Loucy (cell line): ENCODE results near the gene RNASET2.

Experiments
- H2AFZ ChIP-seq: fragments of 200-600 bp; sonication (generic); 2 replicates; pipeline ENCODE4 v1.6.0; 2016; ENCODE audit warnings: antibody characterized with exemption, mild to moderate bottlenecking, low read length, moderate library complexity
- H3F3A ChIP-seq: fragments of 200-600 bp; 2 replicates; pipeline ENCODE4 v1.6.0; 2016; ENCODE audit warnings: antibody characterized with exemption, low read depth, mild to moderate bottlenecking
- H3K27me3 ChIP-seq: fragments of 200-600 bp; sonication (generic); 2 replicates; pipeline ENCODE4 v1.6.1; 2014; ENCODE audit warnings: low read length, mild to moderate bottlenecking; ENCODE audit not compliant: insufficient read depth, poor library complexity, severe bottlenecking
- H3K36me3 ChIP-seq: fragments of 200-600 bp; sonication (generic); 2 replicates; pipeline ENCODE4 v1.6.1; 2016; ENCODE audit warnings: low read length; ENCODE audit not compliant: insufficient read depth
- H3K4me1 ChIP-seq: fragments of 200-600 bp; sonication (generic); 2 replicates; pipeline ENCODE4 v1.5.1; 2014; ENCODE audit warnings: low read length, mild to moderate bottlenecking; ENCODE audit not compliant: insufficient read depth, poor library complexity, severe bottlenecking
- H3K4me2 ChIP-seq: fragments of 200-600 bp; sonication (generic); 2 replicates; pipeline ENCODE4 v1.6.0; 2014; ENCODE audit warnings: antibody characterized with exemption, low read length, low read depth, mild to moderate bottlenecking; ENCODE audit not compliant: poor library complexity, severe bottlenecking
- H3K4me3 ChIP-seq: fragments of 200-600 bp; sonication (generic); 2 replicates; pipeline ENCODE4 v1.5.1; 2014; ENCODE audit warnings: low read length, mild to moderate bottlenecking, mixed read lengths; ENCODE audit not compliant: poor library complexity, severe bottlenecking
- H3K79me2 ChIP-seq: fragments of 200-600 bp; sonication (generic); 2 replicates; pipeline ENCODE4 v1.6.1; 2014; ENCODE audit warnings: low read length; ENCODE audit not compliant: insufficient read depth
- H3K9ac ChIP-seq: fragments of 200-600 bp; sonication (generic); 2 replicates; pipeline ENCODE4 v1.6.0; 2014; ENCODE audit warnings: mild to moderate bottlenecking, low read depth, low read length, moderate library complexity; ENCODE audit not compliant: poor library complexity, severe bottlenecking
- H3K9me2 ChIP-seq: fragments of 200-600 bp; sonication (generic); replicated peaks from 2 replicates; pipeline ENCODE4 v1.6.1; 2016; ENCODE audit warnings: low read depth, low read length, mixed read lengths
- H3K9me3 ChIP-seq: fragments of 200-600 bp; sonication (generic); 2 replicates; pipeline ENCODE4 v1.6.1; 2014; ENCODE audit warnings: mild to moderate bottlenecking, antibody characterized with exemption, low read length, low read depth; ENCODE audit not compliant: insufficient read depth
- H4K20me1 ChIP-seq: fragments of 200-600 bp; sonication (generic); 2 replicates; pipeline ENCODE4 v1.6.0; 2014; ENCODE audit warnings: antibody characterized with exemption, low read length, mild to moderate bottlenecking; ENCODE audit not compliant: insufficient read depth, poor library complexity, severe bottlenecking
- CTCF ChIP-seq: fragments of 200-600 bp; sonication (generic); conservative IDR thresholded peaks from 2 replicates; pipeline ENCODE4 v1.5.1; 2014; ENCODE audit warnings: mild to moderate bottlenecking, antibody characterized with exemption, low read length
- EZH2phosphoT487 ChIP-seq: fragments of 200-600 bp; IDR thresholded peaks from 2 replicates; pipeline ENCODE4 v1.6.1; 2018; ENCODE audit warnings: antibody characterized with exemption, mild to moderate bottlenecking, moderate library complexity, borderline replicate concordance

The RNASET2 gene

GRCh38 chr6:166924531-166924930, 31.8 kb downstream of the RNASET2 start:
- Histone ChIP-seq H3K36me3 (no peaks in the 10 kb centered on the region), H2AFZ (no peak overlapping the region), H3K27me3 (no peaks in the 10 kb centered on the region), H3K4me3 (no peak overlapping the region), H4K20me1 (no peaks in the 10 kb centered on the region), H3F3A (no peaks in the 10 kb centered on the region), H3K4me1 (no peaks in the 10 kb centered on the region), H3K9me2 (no peaks in the 10 kb centered on the region), H3K79me2 (no peaks in the 10 kb centered on the region), H3K4me2 (no peak overlapping the region), H3K9me3 (no peaks in the 10 kb centered on the region), H3K9ac (no peak overlapping the region)
- TF ChIP-seq CTCF (no peak), EZH2phosphoT487 (no peak)

DNA sequence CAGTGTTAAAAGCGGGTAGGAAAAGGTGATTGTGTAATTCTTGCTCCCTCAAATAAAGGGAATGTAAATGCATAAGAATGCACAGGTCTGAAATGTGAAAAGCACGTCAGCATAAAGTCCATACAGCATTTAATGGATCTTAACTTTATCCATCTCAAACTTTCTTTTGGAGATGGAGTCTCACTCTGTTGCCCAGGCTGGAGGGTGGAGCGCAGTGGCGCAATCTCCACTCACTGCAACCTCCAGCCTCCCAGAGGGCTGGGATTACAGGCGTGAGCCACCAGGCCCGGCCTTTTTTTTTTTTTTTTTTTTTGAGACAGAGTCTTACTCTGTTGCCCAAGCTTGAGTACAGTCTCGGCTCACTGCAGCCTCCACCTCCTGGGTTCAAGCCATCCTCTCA, 33.4 kb downstream of the RNASET2 start:
- no peaks in the 10 kb centered on the region for H3K27me3 ChIP-seq
- H3K4me1 ChIP-seq, result no peaks in the 10 kb centered on the region
- TF ChIP-seq EZH2phosphoT487 (no peak), CTCF (no peak)
- no peaks in the 10 kb centered on the region for H3K79me2 ChIP-seq
- no peaks in the 10 kb centered on the region for H3K9me2 ChIP-seq
- no peak overlapping the region for H3K4me2 ChIP-seq
- H3K4me3 ChIP-seq, result no peak overlapping the region
- no peak overlapping the region for H2AFZ ChIP-seq
- no peaks in the 10 kb centered on the region for H3K9me3 ChIP-seq
- H3F3A ChIP-seq, result no peaks in the 10 kb centered on the region
- no peaks in the 10 kb centered on the region for H3K36me3 ChIP-seq
- H4K20me1 ChIP-seq, result no peaks in the 10 kb centered on the region
- H3K9ac ChIP-seq, result no peak overlapping the region

DNA sequence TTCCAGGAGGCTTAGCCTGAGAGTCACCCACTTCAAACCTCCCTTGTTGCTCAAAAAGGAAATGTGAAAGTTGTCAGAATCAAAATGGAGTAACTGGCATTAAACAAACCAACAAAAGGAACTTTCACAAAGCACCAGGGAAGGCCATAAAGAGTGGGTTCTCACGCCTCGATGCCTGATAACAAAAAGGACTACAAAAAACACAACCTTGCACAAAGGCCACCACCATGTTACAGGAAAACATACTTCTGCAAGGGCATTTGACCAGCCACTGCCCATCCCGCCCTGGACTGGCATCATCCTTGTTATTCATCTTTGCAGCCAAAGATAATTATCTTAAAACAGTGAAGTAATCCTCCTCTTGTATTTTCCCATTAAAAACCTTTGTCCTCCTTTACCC, 34.8 kb downstream of the RNASET2 start:
- Histone ChIP-seq H3K27me3 (no peaks in the 10 kb centered on the region), H4K20me1 (no peaks in the 10 kb centered on the region), H3K79me2 (no peaks in the 10 kb centered on the region), H3K4me3 (no peak overlapping the region), H3K9ac (no peak overlapping the region), H2AFZ (no peak overlapping the region), H3K4me1 (no peaks in the 10 kb centered on the region), H3K36me3 (no peaks in the 10 kb centered on the region), H3K9me3 (peaks cover 2% of the 10 kb centered on the region; the same call in 1 of the 2 replicates), H3K9me2 (no peaks in the 10 kb centered on the region), H3F3A (no peaks in the 10 kb centered on the region), H3K4me2 (no peak overlapping the region)
- no peak for TF ChIP-seq CTCF
- TF ChIP-seq EZH2phosphoT487, result no peak
